Breast epithelium (tissue), 3 donors: ENCODE measurements around the gene CPNE4.

Experiments used
- CTCF ChIP-seq, 3 donors: fragments of 450-650 bp; IDR thresholded peaks; one replicate each; pipeline ENCODE4 v1.5.1; 2016 to 2017; ENCODE audit warnings: antibody characterized with exemption in 3 of 3, mild to moderate bottlenecking in 3 of 3, moderate library complexity in 3 of 3
- POLR2A ChIP-seq: fragments of 450-650 bp; IDR thresholded peaks from one replicate; pipeline ENCODE4 v1.6.1; 2016; ENCODE audit warnings: antibody characterized with exemption, mild to moderate bottlenecking, moderate library complexity
- POLR2AphosphoS5 ChIP-seq, 3 donors: sonication (generic); formaldehyde crosslinking; IDR thresholded peaks; one replicate each; pipeline ENCODE4 v1.6.1; 2017; ENCODE audit warnings: antibody characterized with exemption in 3 of 3

- TF ChIP-seq CTCF (IDR thresholded peaks at IDR 0.05), result no peak
- TF ChIP-seq POLR2AphosphoS5 (IDR thresholded peaks at IDR 0.05), result no peak
- no peak for TF ChIP-seq POLR2A
Measured at GRCh38 chr3:131532645-131533044, 502.2 kb downstream of the CPNE4 start.
